Glomerular visceral epithelial cell (primary cell): Measurements from ENCODE around the gene SUPT16H.
"Not testable (repeated sequence)": the region's sequence is repeated elsewhere in the genome, so short reads cannot be mapped to it uniquely, and the experiment has no call there.

Source experiments
- DNase-seq: peaks from one replicate; pipeline ENCODE4 v3.0.0-alpha.2; 2016; ENCODE audit errors: extremely low spot score

Gene SUPT16H

GRCh38 chr14:21367582-21368144 lies 16.2 kb downstream of the SUPT16H start:
- DNase-seq: no peak

- no peak for DNase-seq
These were observed 27.3 kb downstream of the SUPT16H start for GRCh38 chr14:21356511-21356910.

GRCh38 chr14:21352587-21352986 lies 31.2 kb downstream of the SUPT16H start:
- no peak for DNase-seq

DNA sequence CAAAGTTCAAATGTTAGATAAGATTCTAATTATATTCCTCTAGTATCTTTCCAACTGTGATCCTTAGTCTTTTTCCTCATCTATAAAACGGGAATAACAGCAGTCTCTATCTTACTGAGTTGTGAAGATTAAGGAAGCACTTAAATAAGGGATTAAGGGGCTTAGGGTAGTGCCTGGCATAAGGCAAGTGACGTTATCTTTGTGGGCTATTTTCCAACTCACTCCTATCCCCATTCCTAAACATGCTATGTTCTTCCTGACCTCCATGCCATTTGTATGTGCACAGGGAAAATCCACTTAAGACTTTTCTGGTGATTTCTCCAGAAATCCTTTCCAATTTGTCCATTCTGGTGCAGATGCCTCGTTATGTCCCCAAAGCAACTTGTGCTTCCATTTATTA lies 33.3 kb downstream of the SUPT16H start:
- DNase-seq: no peak

DNA sequence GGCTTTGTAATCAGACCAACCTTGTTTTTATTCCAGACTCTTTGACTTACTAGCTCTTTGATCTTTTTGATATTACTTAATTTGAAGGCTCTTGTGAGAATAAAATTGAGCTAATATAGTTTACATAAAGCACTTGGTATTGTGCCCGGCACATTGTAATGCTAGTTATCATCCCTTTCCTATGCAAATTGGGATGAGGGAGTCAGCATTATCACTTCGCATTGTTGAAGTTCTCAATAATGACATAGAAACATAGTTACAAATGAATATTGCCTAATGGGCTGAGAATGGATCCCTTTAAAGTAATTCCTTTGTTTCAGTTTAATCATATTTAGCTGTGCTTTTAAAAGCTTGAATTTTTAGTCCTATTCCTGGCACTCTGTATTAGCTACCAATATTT lies 36.6 kb downstream of the SUPT16H start:
- no peak for DNase-seq

DNA sequence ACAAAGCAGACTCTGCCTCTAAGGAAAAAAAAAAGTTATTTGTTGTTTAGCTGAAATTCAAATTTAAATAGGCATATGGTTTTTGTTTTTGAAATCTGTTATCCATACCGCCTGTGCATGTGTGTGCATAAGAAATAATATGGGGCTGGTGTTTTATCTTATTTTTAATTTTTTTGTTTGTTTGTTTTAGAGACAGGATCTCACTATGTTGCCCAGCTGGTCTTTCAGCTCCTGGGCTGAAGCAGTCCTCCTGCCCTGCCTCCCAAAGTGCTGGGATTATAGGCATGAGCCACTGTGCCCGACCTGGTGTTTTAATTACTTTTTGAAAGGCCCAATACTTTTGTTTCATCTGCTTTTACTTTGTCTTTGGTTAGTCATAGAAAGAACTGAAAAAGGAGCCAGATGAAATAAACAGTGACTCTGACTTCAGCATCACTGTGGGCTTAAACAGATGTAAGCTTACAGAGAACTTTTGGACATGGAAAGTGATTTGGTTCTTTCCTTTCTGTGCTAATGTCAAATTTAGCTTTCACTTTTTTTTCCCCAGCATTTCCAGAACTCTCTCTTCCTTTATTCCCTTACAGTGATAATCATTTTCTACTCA lies 37.2 kb downstream of the SUPT16H start:
- DNase-seq: no peak

DNA sequence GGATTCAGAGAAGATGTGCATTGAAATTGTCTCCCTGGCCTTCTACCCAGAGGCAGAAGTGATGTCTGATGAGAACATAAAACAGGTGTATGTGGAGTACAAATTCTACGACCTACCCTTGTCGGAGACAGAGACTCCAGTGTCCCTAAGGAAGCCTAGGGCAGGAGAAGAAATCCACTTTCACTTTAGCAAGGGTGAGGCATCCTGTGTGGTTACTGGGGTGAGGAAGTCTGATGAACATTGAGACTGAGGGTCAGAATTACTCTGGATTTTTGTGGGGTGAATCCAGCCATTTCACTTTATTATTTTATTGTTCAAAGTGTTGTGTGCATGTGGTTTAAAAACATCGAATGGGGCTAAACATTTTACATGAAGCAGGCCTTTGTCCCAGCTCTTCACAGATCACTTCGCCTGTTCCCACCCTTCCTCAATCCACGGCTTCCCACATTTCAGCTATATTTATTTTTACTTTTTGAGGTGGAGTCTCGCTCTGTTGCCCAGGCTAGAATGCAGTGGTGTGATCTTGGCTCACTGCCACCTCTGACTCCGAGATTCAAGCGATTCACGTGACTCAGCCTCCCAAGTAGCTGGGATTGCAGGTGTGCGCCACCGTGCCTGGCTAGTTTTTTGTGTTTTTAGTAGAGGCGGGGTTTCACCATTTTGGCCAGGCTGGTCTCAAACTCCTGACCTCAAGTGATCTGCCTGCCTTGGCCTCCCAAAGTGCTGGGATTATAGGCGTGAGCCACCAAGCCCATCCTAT lies 40.6 kb downstream of the SUPT16H start:
- peak; percentile 18 for DNase-seq

GRCh38 chr14:21334202-21334906 lies 49.5 kb downstream of the SUPT16H start:
- DNase-seq: no peak

DNA sequence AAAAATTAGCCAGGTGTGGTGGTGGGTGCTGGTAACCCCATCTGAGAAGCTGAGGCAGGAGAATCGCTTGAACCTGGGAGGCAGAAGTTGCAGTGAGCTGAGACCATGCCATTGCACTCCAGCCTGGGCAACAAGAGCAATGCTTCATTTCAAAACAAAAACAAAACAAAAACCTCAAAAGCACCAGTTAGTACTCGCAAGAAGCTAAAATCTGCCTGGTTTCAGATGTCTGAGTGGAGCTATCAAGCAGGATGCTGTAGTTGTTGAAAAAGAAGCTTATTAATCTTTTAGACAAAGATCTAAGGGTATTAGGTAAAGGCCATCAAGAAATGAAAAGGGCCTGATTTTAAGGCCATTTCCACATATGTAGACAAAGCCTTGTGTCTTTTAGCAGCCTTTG lies 50.9 kb downstream of the SUPT16H start:
- no peak for DNase-seq

DNA sequence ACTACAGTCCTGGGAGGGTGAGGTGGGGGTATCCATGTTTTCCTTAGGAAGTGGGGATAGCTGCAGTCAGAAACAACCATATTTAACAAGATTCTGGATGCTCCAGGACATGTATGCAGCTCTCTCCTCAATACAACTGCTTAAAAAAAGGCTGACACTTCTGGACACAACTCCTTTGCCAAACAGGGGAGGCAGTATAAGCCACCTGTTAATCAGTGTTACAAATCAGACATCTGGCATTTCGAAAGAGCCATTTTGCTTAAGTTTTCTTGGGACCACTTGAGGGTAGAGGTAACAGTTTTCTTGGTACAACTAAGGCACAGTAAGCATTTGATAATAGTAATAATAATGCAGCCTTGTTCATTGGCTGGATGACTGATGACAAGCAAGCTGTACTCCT lies 56.8 kb downstream of the SUPT16H start:
- DNase-seq: no peak

DNA sequence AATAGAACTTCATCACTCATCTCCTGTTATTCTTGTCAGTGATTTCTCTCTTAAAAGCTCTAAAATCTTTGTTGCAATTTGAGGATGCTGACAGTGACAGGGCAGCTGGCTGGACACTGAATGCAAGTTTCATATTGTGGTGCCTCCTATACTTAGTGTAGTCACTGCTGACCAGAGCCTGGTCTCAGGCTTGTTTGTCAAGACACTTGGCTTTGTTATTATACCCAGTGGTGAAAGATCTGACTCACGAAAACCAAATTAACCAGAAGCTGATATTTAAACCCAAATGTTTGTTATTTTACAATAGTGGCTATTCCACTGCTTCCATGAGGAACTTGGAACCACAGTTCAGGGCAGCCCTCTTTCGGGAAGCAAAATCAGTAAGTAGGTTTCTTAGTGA lies 61.1 kb downstream of the SUPT16H start:
- no peak for DNase-seq

- no peak for DNase-seq
These were observed 62.9 kb downstream of the SUPT16H start for GRCh38 chr14:21320913-21321312.

DNA sequence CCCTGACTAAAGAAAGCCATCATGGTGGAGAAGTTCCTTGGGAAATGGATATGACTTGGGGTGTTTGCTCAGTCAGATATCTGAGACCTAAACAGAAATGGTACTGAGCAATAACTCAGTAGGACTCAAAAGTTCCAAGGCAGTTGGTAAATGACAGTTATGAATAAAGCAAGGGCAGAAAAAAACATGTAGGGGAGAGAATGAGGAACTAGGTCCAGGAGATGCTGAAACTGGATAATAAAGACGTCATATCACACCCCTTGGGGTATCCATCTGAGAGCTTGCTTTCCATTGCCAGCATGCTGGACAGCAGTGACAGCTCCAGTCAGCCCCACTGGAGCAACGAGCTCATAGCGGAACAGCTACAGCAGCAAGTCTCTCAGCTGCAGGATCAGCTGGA lies 66.4 kb downstream of the SUPT16H start:
- no peak for DNase-seq

DNA sequence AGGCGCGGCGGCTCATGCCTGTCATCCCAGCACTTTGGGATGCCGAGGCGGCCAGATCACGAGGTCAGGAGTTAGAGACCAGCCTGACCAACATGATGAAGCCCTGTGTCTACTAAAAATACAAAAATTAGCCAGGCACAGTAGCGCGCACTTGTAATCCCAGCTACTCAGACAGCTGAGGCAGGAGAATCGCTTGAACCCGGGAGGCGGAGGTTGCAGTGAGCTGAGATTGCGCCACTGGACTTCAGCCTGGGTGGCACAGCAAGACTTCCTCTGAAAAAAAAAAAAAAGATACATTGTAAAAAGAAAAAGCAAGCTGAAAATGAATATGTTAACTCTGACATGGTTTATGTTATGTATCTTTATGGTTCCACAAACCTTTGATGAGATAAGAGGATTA lies 70.3 kb downstream of the SUPT16H start:
- DNase-seq: no peak

GRCh38 chr14:21311614-21312013 lies 72.2 kb downstream of the SUPT16H start:
- no peak for DNase-seq

DNA sequence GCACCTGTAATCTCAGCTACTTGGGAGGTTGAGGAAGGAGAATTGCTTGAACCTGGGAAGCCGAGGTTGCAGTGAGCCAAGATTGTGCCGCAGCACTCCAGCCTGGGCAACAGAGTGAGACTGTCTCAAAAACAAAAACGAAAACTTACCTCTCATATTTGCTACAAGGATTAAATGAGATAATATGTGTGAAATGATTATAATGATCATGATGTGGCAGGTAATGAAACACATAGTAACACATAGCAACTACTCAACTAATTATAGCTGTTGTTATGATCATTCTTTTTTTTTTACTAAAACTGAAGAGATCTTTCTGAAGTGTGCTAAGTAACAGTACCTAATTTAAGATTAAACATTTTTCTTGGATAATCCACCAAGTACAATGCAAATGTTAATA lies 73.9 kb downstream of the SUPT16H start:
- no peak for DNase-seq

DNA sequence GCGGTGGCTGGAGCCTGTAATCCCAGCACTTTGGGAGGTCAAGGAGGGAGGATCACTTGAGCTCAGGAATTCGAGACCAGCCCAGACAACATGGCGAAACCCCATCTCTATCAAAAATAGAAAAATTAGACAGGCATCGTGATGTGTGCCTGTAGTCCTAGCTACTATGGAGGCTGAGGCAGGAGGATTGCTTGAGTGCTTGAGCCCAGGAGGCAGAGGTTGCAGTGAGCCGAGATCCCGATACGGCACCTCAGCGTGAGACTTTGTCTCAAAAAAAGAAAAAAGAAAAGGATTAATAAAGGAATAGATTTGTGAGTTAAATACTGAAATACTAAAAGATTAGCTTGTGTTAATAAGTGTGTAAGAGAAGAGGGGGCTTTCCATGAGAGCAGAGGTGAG lies 74.6 kb downstream of the SUPT16H start:
- no peak for DNase-seq

DNA sequence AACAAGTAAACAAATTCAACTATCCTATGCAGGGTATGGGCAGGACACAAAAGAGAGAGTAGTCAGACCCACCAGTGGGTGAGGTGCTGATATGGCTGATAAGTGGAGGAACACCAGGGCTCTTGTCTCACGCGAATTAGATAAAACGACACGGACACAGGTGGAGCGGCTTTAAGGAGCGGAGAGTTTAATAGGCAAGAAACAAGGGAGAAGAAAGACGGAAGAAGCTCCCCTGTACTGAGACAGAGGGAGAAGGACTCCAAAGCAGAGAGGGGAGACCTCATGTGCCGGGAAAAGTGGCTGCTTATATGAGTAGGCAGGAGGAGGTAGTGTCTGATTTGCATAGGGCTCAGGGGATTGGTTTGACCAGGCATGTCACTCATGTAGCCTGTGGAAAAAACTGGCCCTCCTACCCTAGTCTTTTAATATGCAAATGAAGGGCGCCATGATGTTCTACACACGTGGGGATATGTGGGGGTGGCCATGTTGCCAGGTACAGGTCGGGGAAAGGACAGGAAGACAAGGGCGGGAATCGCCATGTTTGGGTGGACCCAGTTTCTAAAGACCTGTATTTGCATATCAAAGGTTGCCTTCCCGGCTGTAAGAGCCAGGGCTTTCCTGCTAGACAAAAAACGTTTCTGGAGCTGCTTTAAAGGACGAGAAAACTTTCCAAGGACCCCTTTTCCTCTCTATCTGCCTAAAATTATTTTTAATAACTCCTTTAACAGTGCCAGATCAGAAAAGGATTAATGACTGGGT lies 75.2 kb downstream of the SUPT16H start:
- peak; percentile 63 for DNase-seq

- no peak for DNase-seq
These were observed 75.7 kb downstream of the SUPT16H start for GRCh38 chr14:21308132-21308478.

GRCh38 chr14:21307637-21308036 lies 76.2 kb downstream of the SUPT16H start:
- no peak for DNase-seq

- not testable (repeated sequence) for DNase-seq
These were observed 81.0 kb downstream of the SUPT16H start for GRCh38 chr14:21302836-21303140.
